ENCODE data around the gene RUSC1.
A peak's percentile ranks its signal among the peaks of the same experiment; 100 is the strongest.

RUSC1 gene

DNA sequence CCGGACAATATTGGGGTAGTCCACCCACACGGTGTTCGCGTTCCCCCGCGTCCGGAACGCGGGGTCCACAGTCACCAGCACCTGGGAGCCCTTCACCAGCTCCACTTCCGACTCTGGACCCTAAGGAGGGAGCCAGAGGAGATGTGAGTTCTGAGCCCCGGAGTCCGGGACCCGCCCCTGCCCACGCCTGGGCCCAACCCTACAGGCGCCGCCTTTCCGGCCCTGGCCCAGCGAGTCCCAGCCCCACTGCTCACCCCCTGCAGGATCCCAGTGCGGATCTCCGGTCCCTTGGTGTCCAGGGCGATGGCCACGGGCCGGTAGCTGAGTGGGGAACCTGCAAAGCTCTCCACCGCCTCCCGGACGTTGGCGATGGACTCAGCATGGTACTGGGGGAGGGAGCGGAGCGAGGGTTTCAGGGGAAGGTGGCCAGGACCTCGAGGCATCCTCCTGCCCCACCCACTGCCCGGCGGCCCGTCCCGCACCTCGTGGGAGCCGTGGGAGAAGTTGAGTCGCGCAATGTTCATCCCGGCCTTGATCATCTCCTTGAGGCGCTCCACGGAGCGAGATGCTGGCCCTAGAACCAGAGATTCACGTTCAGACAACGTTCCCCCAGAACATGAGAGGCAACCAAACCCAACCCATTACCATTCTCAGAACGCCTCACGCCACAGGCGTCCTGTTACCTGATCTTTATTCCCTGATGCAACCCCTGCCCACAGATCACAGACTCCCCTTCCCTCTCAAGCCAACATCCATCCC is 25.3 kb upstream of the RUSC1 start:
- DNase-seq: no peak

DNA sequence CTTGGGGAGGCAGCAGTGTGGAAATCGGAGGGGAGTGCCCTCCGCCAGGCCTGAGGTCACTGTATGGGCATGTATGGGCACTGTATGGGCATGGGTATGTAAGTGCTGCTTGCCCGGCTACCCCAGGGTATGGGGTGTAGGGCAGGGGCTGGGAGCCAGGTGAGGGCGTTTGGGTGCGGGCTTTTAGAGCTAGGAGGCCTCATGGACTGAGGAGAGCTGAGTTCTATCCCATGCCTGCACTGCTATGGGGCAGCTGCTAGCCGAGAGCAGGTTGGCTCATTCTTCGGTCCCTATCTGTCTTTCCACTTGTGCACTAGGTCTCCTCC is 24.8 kb upstream of the RUSC1 start:
- no peak for DNase-seq

DNA sequence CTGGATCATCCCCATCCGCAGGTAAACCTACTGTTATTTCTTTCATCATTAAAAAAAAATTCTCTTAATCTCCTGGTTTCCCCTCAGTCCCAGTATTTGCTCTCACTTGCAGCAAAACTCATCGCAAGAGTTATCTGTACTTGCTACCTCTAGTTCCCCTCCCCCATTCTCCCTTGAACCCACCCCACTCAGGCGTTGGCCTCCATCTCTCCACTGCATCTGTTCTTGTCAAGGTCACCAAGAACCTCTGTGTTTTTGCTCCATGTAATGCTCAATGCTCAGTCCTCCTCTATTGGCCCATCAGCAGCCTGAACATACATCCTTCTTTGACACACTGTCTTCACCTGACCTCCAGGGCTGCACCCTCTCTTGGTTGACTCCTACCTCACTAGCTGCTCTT is 24.0 kb upstream of the RUSC1 start:
- DNase-seq: no peak

DNA sequence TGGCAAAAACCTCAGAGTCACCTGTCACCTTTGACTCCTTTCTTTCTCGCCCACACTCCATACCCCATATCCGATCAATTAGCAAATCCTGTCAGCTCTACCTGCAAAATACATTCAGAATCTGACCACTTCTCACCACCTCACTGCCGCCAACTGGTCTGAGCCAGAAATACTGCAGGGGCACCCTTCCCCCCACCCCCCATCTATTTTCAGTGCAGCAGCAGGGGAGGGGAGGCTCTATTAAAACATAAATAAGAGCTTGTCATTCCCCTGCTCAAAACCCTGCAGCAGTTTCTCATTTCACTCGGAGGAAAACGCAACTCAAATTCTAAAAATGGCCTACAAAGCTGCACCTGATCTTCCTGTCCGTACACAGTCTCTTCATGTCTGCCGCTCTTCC is 23.3 kb upstream of the RUSC1 start:
- DNase-seq: no peak

DNA sequence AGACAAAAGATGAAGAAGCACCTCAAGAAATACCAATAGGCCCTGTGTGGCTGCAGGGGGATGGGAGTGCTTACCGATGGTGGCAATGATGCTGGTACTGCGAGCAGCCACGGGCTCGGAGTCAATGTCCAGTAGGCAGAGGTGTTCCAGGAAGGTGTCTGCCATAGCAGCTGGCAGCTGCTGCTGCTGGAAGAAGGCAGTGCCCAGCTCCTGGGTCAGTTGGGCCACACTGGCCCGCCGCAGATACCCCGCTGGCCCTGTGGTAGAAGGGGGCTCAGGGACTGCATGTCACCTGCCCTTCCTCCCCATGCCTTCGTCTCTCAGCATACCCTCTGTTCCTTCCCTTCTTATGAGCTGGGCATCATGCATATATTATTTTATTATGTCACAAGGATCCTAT is 20.7 kb upstream of the RUSC1 start:
- DNase-seq: no peak

DNA sequence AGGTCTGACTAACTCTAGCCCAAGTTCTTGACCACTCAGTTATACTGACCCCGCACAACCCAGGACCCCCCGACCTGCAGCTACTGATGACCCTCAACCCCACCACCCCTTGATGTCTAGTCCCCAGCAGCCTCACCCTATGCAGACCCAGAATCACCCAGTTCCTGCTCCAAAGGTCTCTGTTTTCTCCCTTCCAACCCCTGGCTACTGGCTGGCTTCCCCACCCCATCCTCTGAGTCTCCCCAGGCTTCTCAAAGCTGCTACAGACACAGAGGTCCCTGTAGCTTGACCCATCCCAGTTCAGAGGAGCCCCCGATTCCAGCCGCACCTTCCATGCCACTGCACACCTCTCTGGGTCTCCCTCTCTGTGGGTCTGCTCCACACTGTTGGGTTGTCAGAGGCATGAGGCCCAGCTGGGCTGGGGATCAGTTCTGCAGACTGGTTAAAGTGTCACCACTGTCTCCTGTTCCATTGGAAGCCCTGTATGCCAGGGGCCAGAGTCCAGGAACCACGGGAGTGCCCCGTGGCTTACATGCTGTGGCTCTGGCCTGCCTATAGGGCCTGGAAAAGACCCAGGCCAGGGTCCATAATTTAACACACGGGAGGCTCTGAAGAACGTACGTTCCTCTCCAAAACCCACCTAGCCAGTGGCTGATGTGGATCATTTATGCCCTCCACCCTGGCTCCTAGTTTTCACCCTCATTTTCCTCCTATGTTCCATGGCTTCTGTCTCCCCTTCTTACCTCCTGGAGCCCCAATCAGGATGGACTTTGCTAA is 20.0 kb upstream of the RUSC1 start:
- DNase-seq: no peak

DNA sequence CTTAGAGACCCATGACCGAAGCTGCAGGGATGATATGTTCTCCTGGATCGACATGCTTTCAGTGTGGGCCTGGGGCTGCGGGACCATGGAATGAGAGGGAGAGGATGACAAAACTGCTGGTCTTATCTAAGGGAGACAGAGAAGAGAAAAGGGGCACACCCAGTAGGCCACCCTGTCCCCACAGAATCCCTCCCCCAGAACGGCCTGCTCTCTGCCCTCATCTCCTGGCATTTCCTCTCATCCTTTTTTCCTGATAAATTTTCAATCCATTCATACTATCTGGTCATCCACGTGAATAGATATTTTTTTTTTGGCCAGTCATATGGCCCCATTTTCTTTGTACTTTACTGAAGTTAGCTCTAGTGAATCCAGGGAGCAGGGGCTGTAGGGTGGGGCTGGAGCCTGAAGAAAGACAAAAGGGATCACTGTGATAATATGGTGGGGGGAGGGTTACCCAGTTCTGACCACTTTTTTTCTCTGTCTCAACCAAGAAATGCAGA is 19.3 kb upstream of the RUSC1 start, which contains the start of gene PKLR:
PKLR (minus strand) TSS at position 97 of the 500 bp plus-strand sequence; CDS start at position 54, 43 bp downstream.
- DNase-seq: no peak

DNA sequence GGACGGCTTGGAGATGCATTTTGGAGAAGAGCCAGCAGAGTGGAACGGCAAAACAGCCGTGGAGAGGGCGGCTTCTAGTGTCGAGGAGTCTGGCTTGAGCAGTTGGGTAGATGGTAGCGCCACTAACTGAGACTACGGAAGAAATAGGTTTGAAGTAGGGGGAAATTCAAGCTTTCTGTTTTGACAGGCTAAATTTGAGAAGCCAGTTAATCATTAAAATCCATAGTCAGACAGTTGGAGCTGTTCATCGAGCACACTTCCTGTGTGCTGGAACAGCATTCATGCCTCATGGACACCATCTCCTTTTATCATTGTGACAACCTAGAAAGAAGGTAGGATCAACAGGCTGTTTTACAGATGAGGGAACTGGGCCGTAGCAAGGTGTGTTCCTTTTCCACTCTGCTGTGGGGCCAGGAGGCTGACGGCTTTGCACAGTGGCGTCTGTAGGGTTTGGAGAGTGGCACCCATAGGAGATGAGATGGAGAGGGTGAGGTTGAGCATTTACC is 16.1 kb upstream of the RUSC1 start:
- DNase-seq: no peak

DNA sequence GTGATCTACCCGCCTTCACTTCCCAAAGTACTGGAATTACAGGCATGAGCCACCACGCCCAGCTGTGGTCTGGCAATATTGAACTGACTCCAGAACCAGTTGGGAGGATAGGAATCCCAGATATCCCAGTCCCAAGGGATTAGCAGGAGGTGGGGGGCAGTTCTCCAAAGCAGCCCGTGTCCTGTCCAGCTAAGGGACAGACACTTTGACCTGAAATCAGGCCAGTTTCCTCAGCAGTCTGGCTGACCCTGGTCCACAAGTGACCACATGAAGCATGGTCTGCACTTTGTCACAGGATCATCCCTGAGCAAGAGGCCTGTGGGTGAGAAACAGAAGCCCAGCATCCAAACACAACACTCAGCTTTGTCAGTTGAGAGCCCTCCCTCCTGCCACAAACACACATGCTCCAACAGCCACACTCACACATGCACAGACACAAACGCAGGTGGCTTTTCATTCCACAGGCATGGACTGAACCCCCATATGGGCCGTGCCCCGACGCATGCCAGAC is 14.8 kb upstream of the RUSC1 start:
- DNase-seq: no peak

DNA sequence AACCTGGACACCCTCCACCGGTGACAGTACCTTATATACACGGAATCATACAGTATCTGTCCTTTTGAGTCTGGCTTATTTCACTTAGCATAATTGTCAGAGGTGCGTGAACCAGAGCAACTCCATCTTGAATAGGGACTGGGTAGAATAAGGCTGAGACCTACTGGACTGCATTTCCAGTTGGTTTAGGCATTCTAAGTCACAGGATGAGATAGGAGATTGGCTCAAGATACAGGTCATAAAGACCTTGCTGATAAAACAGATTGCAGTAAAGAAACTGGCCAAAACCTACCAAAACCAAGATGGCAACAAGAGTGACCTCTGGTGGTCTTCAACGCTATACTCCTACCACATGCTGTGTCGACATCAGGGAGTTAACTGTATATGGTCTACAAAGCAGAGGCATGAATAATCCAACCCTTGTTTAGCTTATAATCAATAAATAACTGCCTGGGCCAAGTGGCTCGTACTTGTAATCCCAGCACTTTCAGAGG is 13.4 kb upstream of the RUSC1 start:
- DNase-seq: peak; percentile 35

DNA sequence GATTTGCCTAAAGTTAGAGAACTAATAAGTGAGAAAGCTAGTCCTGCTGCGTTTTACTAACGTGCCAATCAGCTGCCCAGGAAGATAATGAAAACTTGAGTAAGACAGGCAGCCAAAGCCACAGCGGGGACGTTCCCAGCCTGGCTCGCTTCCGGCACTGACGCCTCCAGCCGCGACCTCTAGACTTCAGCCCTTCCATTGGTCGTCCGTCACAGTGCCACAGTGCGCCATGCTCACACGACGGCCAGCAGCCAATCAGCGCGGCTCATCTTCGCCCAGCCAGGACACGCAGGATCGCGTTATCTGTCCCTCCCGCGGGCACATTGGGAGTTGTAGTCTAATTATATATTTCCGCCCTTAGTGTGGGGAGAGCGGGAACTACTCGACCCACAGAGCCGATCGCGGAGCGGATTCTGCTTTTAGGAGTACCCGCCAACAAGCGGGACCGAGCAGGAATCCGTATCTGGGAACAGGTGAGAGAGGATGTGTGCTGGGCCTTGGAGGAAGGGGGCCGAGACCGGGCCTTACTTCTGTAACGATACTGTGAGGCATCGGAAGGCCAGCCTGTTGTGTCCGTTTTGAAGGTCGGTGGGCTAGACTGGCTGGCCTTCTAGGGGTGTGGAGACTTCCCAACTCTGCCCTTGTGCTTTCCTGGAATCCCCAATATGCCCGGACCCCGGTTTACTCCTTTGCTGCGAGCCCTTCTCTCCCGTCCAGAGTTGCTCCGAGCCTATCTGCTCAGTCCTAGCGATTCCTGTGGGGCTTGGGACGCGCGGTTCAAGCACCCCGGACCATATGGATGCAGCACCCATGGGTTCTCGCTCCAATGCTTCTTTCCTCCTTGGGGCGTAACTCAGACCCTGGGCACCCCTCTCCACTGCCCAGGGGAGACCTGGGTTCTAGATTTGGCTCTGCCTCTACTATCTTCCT is 11.9 kb upstream of the RUSC1 start, which contains the start of gene FDPS:
FDPS (plus strand) TSS at position 374 of the 930 bp plus-strand sequence. CDS start 924 bp downstream, outside the sequence.
- peak; percentile 100 for DNase-seq

DNA sequence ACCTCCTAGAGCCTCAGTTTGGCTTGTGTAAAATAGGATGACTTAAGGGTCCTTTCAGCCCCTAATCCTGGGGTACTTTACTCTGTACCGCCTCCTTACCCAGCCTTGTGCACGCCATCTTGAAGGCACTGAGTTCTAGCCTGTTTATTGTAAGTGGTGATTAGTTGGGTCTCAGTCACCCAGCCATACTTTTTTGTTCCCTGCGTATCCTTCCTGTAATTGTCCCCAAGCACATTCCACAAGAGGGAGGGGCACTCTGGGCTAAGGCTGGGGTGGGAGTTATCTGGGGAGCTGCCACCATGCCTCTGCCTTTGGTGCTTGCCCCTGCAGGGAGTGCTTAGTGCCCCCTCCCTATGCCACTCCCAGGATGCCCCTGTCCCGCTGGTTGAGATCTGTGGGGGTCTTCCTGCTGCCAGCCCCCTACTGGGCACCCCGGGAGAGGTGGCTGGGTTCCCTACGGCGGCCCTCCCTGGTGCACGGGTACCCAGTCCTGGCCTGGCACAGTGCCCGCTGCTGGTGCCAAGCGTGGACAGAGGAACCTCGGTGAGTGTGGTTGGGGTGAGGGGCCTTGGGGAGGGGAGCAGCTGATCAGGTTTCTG is 11.2 kb upstream of the RUSC1 start:
- no peak for DNase-seq

DNA sequence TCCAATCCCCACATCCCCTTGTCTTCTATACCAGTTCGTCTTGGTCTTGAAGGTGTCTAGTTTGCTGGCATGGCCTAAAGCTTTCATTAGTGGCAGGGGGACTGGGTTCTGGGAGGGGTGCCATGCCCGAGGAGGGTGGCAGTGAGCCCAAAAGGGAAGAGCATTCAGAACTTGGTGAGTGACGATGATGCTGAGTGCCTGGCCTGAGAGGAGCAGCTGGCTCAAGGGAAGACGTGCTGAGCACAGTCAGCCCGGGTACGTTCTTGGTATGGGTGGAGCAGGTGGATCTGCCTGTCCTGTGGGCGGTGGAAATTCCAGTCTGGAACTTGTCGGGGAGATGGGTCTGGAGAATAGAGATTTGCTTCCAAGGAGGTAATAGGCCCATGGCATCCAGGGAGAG is 7.4 kb upstream of the RUSC1 start:
- DNase-seq: no peak

DNA sequence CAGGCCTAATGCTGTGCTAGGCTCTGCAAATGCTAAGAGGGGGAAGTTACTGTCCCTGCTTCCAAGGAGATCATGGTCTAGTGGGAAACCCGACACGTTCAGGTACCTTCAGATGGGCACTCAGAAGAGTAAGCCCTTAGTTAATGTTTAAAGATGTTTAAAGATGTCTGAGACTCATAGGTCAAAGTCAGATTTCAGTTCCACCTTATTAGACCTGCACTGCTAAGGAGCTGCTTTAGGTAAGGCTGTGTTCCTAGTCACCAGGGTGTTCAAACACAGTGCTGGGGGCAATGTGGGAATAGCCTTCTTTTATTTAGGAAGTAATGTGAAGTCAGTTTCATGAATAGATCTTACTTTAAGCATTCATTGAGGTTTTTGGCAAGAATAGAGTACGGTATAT is 3.8 kb upstream of the RUSC1 start:
- DNase-seq: no peak

DNA sequence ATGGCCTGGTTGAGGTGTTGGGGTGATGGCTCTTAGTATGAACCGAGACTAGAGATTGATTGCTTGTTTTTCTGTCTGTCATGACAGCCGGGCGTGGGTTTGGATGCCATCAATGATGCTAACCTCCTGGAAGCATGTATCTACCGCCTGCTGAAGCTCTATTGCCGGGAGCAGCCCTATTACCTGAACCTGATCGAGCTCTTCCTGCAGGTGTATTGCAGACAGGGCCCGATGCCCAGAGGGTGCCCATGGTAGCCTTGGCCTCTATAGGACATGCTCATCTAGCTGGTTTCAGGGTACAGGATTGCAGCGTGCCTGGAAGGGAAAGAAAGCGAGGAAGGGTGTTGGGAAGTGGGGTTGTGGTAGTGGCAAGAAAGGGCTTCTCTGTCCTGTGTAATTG is 2.6 kb upstream of the RUSC1 start:
- DNase-seq: no peak

DNA sequence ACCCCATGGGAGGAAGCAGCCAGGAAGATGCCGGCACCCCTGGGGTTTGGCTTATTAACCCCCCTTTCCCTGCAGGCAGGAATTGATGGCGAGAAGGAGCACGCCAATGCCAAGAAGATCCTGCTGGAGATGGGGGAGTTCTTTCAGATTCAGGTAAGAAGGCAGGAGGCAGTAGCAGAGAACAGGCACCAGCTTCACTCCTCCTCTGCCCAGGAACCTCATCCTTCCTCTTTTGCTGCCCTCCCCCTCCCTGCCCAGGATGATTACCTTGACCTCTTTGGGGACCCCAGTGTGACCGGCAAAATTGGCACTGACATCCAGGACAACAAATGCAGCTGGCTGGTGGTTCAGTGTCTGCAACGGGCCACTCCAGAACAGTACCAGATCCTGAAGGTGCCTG is 1.2 kb upstream of the RUSC1 start:
- no peak for DNase-seq

DNA sequence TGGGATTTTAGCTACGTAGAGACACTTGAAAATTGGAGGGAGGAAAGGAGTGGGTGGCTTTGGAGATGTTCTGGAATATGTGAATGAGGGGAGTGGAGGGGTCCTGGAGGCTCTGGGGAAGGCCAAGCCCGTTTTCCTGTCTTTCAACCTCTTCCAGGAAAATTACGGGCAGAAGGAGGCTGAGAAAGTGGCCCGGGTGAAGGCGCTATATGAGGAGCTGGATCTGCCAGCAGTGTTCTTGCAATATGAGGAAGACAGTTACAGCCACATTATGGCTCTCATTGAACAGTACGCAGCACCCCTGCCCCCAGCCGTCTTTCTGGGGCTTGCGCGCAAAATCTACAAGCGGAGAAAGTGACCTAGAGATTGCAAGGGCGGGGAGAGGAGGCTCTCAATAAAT is 442 bp upstream of the RUSC1 start:
- DNase-seq: no peak

DNA sequence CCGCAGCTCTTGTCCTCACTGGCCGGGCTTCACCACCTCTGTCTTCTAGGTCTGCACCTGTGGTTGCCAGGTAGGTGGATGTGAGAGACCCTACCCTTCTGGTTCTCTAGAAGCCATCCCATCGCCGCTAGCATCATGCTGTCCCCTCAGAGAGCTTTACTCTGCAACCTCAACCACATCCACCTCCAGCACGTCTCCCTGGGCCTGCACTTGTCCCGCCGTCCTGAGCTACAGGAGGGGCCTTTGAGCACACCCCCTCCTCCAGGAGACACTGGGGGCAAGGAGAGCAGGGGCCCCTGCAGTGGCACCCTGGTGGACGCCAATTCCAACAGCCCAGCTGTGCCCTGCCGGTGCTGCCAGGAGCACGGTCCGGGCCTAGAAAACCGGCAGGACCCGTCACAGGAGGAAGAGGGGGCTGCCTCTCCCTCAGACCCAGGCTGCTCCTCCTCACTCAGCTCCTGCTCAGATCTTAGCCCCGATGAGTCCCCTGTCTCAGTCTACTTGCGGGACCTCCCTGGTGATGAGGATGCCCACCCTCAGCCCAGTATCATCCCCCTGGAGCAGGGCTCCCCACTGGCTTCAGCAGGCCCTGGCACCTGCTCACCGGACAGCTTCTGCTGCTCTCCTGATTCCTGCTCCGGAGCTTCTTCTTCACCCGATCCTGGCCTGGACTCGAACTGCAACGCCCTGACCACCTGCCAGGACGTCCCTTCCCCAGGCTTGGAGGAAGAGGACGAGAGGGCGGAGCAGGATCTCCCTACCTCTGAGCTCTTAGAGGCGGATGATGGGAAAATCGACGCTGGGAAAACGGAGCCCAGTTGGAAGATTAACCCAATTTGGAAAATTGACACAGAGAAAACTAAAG is 1.2 kb downstream of the RUSC1 start:
- peak; percentile 39 for DNase-seq

DNA sequence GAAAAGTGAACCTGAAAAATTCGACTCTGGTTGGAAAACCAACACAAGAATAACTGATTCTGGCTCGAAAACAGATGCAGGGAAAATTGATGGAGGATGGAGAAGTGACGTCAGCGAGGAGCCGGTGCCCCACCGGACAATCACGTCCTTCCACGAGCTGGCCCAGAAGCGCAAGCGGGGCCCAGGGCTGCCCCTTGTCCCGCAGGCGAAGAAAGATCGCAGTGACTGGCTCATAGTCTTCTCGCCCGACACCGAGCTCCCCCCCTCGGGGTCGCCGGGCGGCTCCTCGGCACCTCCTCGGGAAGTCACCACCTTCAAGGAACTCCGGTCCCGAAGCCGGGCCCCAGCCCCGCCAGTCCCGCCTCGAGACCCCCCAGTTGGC is 1.9 kb downstream of the RUSC1 start:
- DNase-seq: no peak

DNA sequence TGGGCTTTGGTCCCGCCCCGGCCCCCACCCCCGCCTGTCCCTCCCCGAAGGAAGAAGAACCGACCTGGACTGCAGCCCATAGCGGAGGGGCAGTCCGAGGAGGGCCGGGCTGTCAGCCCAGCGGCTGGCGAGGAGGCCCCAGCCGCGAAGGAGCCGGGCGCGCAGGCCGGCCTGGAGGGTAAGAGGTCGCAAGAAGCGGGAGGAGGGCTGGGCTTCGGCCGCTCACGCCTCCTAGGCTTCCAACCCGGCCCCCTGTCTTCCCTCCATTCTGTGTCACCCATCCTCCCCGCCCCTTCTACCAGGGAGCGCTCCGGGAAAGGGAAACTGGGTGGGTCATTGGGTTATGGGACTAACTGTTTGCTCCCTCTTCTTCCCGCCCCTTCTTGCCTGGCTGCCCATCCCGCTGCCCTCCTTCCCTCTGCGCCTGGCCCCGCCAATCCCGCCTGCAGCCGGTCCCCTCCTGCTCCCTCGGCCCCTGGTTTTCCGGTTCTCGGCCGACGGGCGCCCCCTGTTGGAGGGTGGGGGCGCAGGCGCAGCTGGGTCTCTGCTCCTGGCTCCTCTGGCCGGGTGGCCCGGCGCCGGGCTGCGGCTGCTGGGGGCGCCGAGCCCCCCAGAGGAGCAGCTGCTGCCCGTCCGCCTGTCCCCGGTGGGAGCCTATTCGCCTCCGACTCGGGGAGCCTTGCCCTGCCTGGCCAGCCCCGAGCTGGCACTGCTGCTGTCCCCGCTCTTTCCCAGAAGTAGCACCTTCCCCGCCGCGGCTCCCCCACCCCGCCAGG is 2.4 kb downstream of the RUSC1 start:
- peak; percentile 96 for DNase-seq

All from right hindlimb (tissue), 1 donor.